Colonic mucosa (tissue), 4 donors: Measurements from ENCODE around the gene CYP4F12. TPM values are rescaled to one million over a fixed set of nuclear protein-coding genes. Genes with fewer than 3 reads are reported as not detected.

Experiments used
- DNase-seq: peaks from one replicate; pipeline ENCODE4 v3.0.0-alpha.2; 2020
- H3K27ac ChIP-seq: fragments of 200-600 bp; one replicate; pipeline ENCODE4 v1.8.0; 2021
- H3K27me3 ChIP-seq: fragments of 200-600 bp; one replicate; pipeline ENCODE4 v1.8.0; 2021
- H3K36me3 ChIP-seq: fragments of 200-600 bp; one replicate; pipeline ENCODE4 v1.8.0; 2021
- H3K4me1 ChIP-seq: fragments of 200-600 bp; one replicate; pipeline ENCODE4 v1.8.0; 2021; ENCODE audit warnings: mild to moderate bottlenecking
- H3K4me3 ChIP-seq: fragments of 200-600 bp; one replicate; pipeline ENCODE4 v1.8.0; 2021
- H3K9ac ChIP-seq, 2 donors: one replicate each; pipeline ENCODE4 v1.7.0; 2013; ENCODE audit warnings: control low read depth in 2 of 2, low read depth in 2 of 2, low read length in 2 of 2
- H3K9me3 ChIP-seq: fragments of 200-600 bp; one replicate; pipeline ENCODE4 v1.8.0; 2021
- intact Hi-C: fragments of 100-400 bp; cut with DNase I; formaldehyde crosslinking; loops from one replicate; pipeline ENCODE4 v1.14.1; 2022
- total RNA-seq, 2 donors: library from RNA; stranded (reverse); fragmentation: NEBNext Ultra II Directional in 1 of 2; extraction: Animal tissue kit (Norgen Biotek cat#: 25700) in 1 of 2; gene quantifications; one replicate each; pipeline ENCODE4 v1.2.1, GENCODE V29; 2021
- TF ChIP-seq, protein P1 (sequence below): fragments of 200-600 bp; IDR thresholded peaks from one replicate; pipeline ENCODE4 v1.8.0; 2022; ENCODE audit warnings: antibody characterized with exemption, mild to moderate bottlenecking
- donor health status: healthy.
- donor health status: DM: no; HTN: no; CAD: no.
- donor health status: DM: no; HTN: no; CAD: no.

The CYP4F12 gene
- total RNA-seq, 2 donors from 2014 or later, result 82.1 to 87.0 TPM

DNA sequence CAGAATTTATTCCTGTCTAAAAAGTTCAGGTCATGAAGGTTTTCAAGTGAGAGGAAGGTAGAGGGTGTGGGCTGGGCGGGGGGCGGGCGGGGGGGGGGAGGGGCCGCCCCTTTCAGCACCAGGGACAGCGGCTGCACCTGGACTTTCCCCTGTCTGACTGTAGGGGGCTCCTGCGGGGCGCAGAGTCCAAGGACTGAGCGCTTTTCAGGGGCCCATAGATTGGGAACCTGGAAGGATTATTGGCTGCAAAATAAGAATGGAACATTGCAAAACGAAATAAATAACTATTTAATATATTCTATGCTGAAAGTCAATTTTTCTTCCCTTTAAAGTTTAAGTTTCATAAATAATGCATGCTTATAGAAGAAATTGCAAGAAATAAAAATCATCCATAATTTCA lies 41.1 kb upstream of the CYP4F12 start:
- no peak overlapping the region for H3K4me3 ChIP-seq
- intact Hi-C loops, result no loop called here

DNA sequence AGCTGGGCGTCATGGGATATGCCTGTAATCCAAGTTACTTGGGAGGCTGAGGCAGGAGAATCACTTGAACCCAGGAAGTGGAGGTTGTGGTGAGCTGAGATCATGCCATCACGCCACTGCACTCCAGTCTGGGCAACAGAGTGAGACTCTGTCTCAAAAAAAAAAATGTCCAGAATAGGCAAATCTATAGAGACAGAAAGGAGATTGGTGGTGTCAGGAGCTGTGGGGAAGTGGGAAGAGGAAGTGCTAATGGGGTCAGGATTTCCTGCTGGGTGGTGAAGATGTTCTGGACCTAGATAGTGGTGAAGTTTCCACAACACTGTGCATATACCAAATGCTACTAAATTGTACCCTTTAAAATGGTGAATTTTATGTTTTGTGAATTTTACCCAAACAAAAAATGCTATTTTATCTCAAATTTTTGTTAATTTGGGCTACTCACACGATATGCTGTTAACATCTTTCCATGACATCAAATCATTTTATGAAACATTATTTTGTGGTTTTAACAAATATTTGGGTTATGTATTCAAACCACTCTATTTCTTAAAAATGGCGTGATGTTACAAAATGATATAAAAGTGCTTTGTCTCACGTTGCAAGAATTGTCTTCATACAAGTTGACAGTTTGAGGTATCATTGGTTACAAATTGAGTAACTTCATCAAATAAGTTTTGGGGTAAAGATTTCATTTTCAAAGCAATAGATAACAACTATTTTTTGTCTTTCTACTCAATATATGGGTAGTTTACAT lies 39.6 kb upstream of the CYP4F12 start:
- no peaks in the 10 kb centered on the region for H3K4me1 ChIP-seq
- intact Hi-C loops, result no loop called here
- no peak for DNase-seq
- no peak overlapping the region for H3K4me3 ChIP-seq
- no peaks in the 10 kb centered on the region for H3K9me3 ChIP-seq
- no peak overlapping the region for H3K27ac ChIP-seq
- TF ChIP-seq, protein P1, sequence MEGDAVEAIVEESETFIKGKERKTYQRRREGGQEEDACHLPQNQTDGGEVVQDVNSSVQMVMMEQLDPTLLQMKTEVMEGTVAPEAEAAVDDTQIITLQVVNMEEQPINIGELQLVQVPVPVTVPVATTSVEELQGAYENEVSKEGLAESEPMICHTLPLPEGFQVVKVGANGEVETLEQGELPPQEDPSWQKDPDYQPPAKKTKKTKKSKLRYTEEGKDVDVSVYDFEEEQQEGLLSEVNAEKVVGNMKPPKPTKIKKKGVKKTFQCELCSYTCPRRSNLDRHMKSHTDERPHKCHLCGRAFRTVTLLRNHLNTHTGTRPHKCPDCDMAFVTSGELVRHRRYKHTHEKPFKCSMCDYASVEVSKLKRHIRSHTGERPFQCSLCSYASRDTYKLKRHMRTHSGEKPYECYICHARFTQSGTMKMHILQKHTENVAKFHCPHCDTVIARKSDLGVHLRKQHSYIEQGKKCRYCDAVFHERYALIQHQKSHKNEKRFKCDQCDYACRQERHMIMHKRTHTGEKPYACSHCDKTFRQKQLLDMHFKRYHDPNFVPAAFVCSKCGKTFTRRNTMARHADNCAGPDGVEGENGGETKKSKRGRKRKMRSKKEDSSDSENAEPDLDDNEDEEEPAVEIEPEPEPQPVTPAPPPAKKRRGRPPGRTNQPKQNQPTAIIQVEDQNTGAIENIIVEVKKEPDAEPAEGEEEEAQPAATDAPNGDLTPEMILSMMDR, result no peak
- H3K36me3 ChIP-seq, result no peaks in the 10 kb centered on the region
- H3K27me3 ChIP-seq, result no peaks in the 10 kb centered on the region
- H3K9ac ChIP-seq, result no peak overlapping the region

More for the DNA sequence above, 41.1 kb upstream of the CYP4F12 start:
- Histone ChIP-seq H3K4me1 (no peaks in the 10 kb centered on the region), H3K9me3 (no peaks in the 10 kb centered on the region), H3K27ac (no peak overlapping the region), H3K36me3 (no peaks in the 10 kb centered on the region), H3K27me3 (no peaks in the 10 kb centered on the region), H3K9ac (no peak overlapping the region)
- TF ChIP-seq, protein P1, result no peak
- no peak for DNase-seq

DNA sequence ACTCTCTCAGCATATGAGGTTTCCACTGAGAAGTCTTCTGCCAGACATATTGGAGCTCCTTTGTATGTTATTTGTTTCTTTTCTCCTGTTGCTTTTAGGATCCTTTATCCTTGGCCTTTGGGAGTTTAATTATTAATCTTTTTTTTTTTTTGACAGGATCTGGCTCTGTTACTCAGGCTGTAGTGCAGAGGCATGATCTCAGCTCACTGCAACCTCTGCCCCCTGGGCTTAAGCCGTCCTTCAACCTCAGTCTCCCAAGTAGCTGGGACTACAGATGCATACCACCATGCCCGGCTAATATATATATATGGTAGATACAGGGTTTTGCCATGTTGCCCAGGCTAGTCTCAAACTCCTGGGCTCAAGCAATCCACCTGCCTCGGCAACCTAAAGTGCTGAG lies 38.8 kb upstream of the CYP4F12 start:
- Histone ChIP-seq H3K27ac (no peak overlapping the region), H3K4me1 (no peaks in the 10 kb centered on the region), H3K9me3 (no peaks in the 10 kb centered on the region), H3K9ac (no peak overlapping the region), H3K27me3 (no peaks in the 10 kb centered on the region), H3K36me3 (no peaks in the 10 kb centered on the region), H3K4me3 (no peak overlapping the region)
- TF ChIP-seq, protein P1, result no peak
- intact Hi-C loops, result no loop called here
- DNase-seq, result no peak

DNA sequence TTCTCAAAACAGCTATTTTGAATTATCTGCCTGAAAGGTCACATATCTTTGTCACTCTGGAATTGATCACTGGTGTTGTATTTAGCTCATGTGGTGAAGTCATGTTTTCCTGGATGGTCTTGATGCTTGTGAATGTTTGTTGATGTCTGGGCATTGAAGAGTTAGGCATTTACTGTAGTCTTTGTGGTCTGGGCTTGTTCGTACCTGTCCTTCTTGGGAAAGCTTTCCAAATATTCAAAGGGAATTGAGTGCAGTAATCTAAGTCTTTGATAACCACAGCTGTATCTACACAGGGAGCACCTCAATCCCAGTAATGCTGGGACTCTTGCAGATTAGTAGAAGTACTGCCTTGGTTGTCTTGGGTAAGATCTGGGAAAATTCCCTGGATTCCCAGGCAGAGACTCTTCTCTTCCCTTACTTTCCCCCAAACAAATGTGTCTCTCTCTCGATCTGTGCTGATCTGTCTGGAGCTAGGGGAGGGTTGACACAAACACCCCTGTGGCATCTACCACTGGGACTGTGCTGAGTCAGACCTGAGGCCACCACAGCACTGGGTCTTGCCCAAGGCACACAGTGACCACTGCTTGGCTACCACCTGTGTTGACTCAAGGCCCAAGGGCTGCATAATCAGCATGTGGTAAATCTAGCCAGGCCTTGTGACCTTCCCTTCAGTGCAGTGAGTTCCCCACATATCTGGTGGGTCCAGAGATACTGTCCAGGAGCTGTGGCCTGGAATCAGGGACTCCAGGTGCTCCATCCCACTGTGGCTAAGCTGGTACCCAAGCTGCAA lies 37.7 kb upstream of the CYP4F12 start:
- H3K9ac ChIP-seq, result no peak overlapping the region
- no peak for DNase-seq
- H3K9me3 ChIP-seq, result no peaks in the 10 kb centered on the region
- H3K27me3 ChIP-seq, result no peaks in the 10 kb centered on the region
- TF ChIP-seq, protein P1, result no peak
- no peaks in the 10 kb centered on the region for H3K36me3 ChIP-seq
- H3K4me1 ChIP-seq, result no peaks in the 10 kb centered on the region
- no peak overlapping the region for H3K27ac ChIP-seq
- intact Hi-C loops, result no loop called here
- no peak overlapping the region for H3K4me3 ChIP-seq

DNA sequence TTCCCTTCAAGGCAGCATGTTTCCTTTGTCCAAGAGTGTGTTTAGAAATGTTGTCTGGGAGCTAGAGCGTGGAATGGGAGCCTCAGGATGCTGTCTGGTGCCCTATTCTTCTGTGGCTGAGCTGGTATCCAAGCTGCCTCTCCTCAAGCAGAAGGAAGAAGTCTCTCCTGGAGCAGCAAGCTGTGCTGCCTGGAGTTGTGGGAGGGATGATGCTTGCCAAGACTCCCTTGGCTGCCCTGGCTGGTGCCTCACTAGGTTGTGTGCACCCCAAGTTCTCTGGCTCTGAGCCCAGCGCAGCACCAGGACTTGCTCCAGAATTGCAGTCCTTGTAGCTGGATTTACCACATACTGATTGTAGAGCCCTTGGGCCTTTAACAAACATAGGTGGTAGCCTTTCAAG lies 36.9 kb upstream of the CYP4F12 start:
- intact Hi-C loops, result no loop called here
- H3K9ac ChIP-seq, result no peak overlapping the region
- H3K4me3 ChIP-seq, result no peak overlapping the region
- TF ChIP-seq, protein P1, result no peak
- no peaks in the 10 kb centered on the region for H3K36me3 ChIP-seq
- H3K27ac ChIP-seq, result no peak overlapping the region
- no peaks in the 10 kb centered on the region for H3K9me3 ChIP-seq
- H3K4me1 ChIP-seq, result peaks cover under 1% of the 10 kb centered on the region
- no peak for DNase-seq
- H3K27me3 ChIP-seq, result no peaks in the 10 kb centered on the region
